Brain microvascular endothelial cell (primary cell): Measurements from ENCODE around the gene EP400.

Experiments
- DNase-seq: peaks from one replicate; pipeline ENCODE4 v3.0.0-alpha.2; 2020
- H3K27ac ChIP-seq: fragments of 250-450 bp; sonication (Bioruptor Pico); 2 replicates; pipeline ENCODE4 v1.5.1; 2020; ENCODE audit warnings: mild to moderate bottlenecking, moderate library complexity
- H3K27me3 ChIP-seq: fragments of 250-450 bp; sonication (Bioruptor Pico); replicated peaks from 2 replicates; pipeline ENCODE4 v1.5.1; 2020; ENCODE audit warnings: mild to moderate bottlenecking
- H3K36me3 ChIP-seq: fragments of 250-450 bp; sonication (Bioruptor Pico); replicated peaks from 2 replicates; pipeline ENCODE4 v1.5.1; 2020; ENCODE audit warnings: mild to moderate bottlenecking
- H3K4me3 ChIP-seq: 2 replicates; pipeline ENCODE4 v1.5.1; 2011; ENCODE audit warnings: low read depth, mild to moderate bottlenecking, control low read depth, low read length, moderate library complexity
- in situ Hi-C: cut with HindIII; loops from 2 replicates; pipeline ENCODE4 v1.10.0; 2017; ENCODE audit warnings: low sequenced_read_pairs, low pct_ligation_motif_present
- TF ChIP-seq, protein P1 (sequence below): IDR thresholded peaks from 2 replicates; pipeline ENCODE4 v1.5.1; 2011; ENCODE audit warnings: low read depth, mild to moderate bottlenecking, moderate library complexity, low read length, control low read depth, inconsistent platforms; ENCODE audit errors: missing control alignments

Gene EP400

DNA sequence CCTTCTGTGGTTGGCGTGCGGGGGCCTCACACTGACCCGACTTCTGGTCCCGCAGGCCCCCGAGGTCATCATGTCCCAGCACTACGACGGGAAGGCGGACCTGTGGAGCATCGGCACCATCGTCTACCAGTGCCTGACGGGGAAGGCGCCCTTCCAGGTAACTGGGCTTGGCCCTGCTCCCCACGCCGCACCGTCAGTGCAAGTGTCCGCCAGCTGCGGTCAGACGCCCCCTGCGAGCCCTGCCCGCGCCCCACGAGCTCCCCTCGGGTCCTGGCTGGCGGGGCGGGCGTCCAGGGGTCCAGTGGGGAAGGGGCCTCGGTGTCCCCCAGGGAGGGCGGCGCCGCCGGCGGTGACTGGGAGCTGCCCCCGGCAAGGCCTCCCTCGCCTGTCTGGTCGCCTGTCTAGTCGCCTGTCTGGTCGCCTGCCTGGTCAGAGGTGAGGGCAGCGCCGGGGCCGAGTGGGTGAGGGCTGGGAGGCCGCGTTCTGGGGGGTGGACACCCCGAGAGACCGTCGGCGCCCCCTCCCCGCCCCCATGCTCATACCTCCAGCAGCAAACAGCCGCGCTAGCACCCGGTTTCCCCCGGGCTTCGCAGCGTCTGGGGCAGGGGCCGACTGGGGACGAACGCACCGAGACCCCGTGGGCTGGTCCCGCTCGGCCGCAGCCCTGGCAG lies 40.5 kb upstream of the EP400 start:
- no peaks in the 10 kb centered on the region for H3K27me3 ChIP-seq
- no peak for DNase-seq
- TF ChIP-seq, protein P1, sequence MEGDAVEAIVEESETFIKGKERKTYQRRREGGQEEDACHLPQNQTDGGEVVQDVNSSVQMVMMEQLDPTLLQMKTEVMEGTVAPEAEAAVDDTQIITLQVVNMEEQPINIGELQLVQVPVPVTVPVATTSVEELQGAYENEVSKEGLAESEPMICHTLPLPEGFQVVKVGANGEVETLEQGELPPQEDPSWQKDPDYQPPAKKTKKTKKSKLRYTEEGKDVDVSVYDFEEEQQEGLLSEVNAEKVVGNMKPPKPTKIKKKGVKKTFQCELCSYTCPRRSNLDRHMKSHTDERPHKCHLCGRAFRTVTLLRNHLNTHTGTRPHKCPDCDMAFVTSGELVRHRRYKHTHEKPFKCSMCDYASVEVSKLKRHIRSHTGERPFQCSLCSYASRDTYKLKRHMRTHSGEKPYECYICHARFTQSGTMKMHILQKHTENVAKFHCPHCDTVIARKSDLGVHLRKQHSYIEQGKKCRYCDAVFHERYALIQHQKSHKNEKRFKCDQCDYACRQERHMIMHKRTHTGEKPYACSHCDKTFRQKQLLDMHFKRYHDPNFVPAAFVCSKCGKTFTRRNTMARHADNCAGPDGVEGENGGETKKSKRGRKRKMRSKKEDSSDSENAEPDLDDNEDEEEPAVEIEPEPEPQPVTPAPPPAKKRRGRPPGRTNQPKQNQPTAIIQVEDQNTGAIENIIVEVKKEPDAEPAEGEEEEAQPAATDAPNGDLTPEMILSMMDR = no peak
- peaks cover 48% of the 10 kb centered on the region for H3K36me3 ChIP-seq
- in situ Hi-C loops = no loop called here
- H3K27ac ChIP-seq = no peak overlapping the region
- no peak overlapping the region for H3K4me3 ChIP-seq

DNA sequence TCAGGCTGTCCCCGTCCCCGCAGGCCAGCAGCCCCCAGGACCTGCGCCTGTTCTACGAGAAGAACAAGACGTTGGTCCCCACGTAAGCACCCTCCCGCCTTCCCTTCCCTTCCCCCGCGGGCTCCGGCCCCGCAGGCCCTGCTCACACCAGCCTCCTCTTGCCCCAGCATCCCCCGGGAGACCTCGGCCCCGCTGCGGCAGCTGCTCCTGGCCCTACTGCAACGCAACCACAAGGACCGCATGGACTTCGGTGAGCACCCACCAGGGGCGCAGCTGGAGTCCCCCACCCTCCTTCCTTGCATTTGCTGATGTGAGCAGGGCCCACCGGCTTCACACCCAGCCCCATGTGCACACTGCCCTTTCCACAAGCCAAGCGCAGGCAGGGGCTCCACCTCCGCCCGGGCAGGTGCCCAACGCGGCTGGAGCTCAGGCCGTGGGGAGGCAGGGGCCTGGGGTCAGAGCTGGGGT lies 40.0 kb upstream of the EP400 start:
- Histone ChIP-seq H3K27me3 (no peaks in the 10 kb centered on the region), H3K36me3 (peaks cover 52% of the 10 kb centered on the region), H3K4me3 (no peak overlapping the region), H3K27ac (no peak overlapping the region)
- no peak for DNase-seq
- in situ Hi-C loops = no loop called here
- TF ChIP-seq, protein P1 = no peak

DNA sequence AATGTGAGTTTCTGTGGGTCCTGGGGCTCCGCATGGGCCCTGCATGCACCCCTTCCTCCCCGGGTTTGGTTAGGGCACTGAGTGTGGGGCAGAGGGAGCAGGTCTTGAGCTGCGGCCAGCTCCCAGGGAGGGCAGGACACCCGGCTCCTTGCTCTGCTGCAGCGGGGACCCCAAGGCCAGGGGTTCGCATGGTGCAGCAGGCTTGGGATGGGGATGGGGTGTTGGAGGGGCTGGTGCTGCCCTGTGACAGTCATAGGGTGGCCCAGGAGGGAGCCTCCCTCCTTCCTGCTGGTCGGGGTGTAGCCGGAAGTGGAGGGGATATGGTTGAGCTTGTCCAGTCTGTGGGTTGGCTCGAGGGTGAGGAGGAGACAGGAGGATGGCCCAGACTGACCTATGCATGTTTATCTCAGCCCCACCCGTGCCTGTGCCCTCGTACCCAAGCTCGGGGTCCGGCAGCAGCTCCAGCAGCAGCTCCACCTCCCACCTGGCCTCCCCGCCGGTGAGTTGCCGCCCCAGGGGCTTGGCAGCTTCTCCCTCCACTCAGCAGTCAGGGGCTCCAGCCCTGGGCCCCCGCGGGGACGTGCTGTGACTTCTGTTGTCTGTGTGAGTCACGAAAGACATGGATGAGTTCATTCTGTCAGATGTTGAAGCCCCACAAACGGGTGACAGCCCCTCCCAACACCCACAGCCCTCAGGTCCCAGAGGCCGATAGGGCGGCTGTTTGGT lies 39.3 kb upstream of the EP400 start:
- DNase-seq = no peak
- H3K27ac ChIP-seq = no peak overlapping the region
- peaks cover 59% of the 10 kb centered on the region for H3K36me3 ChIP-seq
- H3K4me3 ChIP-seq = no peak overlapping the region
- H3K27me3 ChIP-seq = no peaks in the 10 kb centered on the region
- in situ Hi-C loops = no loop called here
- TF ChIP-seq, protein P1 = no peak

DNA sequence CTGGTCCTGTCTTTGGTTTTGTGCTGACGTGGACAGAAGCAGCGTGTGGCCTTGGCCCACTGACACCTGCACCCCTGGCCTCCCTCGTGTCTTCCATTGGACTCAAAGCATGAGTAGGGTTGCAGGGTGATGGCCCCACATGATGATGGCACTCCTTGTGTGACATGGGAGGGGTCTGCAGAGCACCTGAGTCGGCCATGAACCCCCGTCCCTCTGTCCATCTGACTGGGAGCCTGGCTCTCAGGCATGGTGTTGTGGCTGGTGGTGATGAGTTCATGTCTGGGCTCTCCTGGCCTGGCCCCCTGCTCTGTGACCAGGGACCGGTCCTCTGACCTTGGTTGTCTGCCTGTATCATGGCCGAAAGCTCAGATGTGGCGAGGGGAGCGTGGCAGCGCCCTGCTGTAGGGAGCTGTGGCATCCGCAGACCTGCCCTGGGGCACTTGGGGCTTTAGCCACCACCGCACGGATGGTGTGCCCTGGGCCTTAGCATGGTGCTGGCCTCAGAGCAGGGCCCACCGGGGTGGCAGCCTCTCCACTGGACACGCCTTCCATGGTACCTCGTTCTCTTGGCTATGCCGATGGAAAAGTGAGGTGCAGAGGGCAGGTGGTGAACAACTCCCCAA lies 38.6 kb upstream of the EP400 start:
- H3K27me3 ChIP-seq = no peaks in the 10 kb centered on the region
- DNase-seq = no peak
- H3K36me3 ChIP-seq = peaks cover 64% of the 10 kb centered on the region
- in situ Hi-C loops = no loop called here
- no peak overlapping the region for H3K27ac ChIP-seq
- H3K4me3 ChIP-seq = no peak overlapping the region
- TF ChIP-seq, protein P1 = no peak

DNA sequence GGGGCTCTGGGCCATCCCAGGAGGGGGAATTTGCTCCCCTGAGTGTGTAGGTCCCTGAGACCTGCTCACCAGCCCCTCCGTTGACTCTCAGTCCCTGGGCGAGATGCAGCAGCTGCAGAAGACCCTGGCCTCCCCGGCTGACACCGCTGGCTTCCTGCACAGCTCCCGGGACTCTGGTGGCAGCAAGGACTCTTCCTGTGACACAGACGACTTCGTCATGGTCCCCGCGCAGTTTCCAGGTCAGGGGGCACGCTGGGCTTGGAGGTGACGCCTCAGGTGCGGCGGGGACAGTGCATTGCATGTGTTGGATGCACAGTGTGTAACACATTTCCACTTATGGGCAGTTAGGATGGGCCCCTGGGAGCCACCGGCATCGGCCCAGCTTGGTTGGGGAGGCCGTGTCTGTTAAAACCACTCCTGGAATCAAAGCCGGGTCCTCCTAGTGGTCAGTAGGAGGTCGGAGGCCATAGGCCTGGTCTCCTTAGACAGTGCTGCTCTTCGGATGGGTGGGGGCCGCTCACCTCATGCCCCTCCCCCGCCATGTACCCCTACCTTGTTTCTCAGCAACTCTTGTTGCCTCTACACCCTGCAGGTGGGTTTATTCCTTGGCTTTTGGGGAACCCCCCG lies 37.8 kb upstream of the EP400 start:
- Histone ChIP-seq H3K4me3 (no peak overlapping the region), H3K27ac (no peak overlapping the region), H3K36me3 (peaks cover 70% of the 10 kb centered on the region), H3K27me3 (no peaks in the 10 kb centered on the region)
- in situ Hi-C loops = no loop called here
- DNase-seq = no peak
- TF ChIP-seq, protein P1 = peak; percentile 25
